Fibroblast of the aortic adventitia (primary cell): ENCODE results near the gene CDKL2. TPM values are rescaled to one million over a fixed set of nuclear protein-coding genes. Genes with fewer than 3 reads are reported as not detected.
A peak's percentile ranks its signal among the peaks of the same experiment; 100 is the strongest.

Source experiments
- DNase-seq: peaks from one replicate; pipeline ENCODE4 v3.0.0-alpha.2; 2010; ENCODE audit warnings: low read depth
- H3K4me3 ChIP-seq: 2 replicates; pipeline ENCODE4 v1.5.1; 2011; ENCODE audit warnings: low read depth, mild to moderate bottlenecking, control low read depth, low read length, moderate library complexity
- total RNA-seq: library from RNA; depleted of rRNA; stranded (reverse); fragments of >200 nt; gene quantifications from 2 replicates; pipeline ENCODE4 v1.2.3, GENCODE V29; 2012; ENCODE audit warnings: low replicate concordance
- TF ChIP-seq, protein P1 (sequence below): IDR thresholded peaks from 2 replicates; pipeline ENCODE4 v1.5.1; 2011; ENCODE audit warnings: mild to moderate bottlenecking, low read length, control low read depth, inconsistent platforms; ENCODE audit not compliant: insufficient read depth

Gene CDKL2
- total RNA-seq, 1 donor, result 1.3 TPM

DNA sequence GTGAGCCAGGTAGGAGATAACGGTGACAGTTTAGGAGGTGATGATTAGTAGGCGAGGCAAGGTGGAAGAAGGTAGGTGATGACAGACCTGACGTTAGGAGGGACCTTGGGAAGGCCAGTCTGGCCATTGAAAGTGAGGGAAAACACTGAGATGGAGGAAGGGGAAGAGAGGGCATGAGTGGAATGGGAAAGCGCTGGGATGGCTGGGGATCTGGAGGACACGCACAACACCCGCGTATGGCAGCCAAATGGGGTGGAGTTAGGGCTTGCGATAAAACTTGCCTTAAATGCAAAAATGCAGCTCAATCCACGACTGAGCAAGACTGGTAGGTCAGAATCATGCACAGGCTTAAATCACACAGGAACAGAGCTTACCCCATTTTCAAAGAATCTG, 605 bp upstream of the CDKL2 start:
- TF ChIP-seq, protein P1, sequence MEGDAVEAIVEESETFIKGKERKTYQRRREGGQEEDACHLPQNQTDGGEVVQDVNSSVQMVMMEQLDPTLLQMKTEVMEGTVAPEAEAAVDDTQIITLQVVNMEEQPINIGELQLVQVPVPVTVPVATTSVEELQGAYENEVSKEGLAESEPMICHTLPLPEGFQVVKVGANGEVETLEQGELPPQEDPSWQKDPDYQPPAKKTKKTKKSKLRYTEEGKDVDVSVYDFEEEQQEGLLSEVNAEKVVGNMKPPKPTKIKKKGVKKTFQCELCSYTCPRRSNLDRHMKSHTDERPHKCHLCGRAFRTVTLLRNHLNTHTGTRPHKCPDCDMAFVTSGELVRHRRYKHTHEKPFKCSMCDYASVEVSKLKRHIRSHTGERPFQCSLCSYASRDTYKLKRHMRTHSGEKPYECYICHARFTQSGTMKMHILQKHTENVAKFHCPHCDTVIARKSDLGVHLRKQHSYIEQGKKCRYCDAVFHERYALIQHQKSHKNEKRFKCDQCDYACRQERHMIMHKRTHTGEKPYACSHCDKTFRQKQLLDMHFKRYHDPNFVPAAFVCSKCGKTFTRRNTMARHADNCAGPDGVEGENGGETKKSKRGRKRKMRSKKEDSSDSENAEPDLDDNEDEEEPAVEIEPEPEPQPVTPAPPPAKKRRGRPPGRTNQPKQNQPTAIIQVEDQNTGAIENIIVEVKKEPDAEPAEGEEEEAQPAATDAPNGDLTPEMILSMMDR, result no peak
- H3K4me3 ChIP-seq, result peak overlapping the region; percentile 79
- no peak for DNase-seq

DNA sequence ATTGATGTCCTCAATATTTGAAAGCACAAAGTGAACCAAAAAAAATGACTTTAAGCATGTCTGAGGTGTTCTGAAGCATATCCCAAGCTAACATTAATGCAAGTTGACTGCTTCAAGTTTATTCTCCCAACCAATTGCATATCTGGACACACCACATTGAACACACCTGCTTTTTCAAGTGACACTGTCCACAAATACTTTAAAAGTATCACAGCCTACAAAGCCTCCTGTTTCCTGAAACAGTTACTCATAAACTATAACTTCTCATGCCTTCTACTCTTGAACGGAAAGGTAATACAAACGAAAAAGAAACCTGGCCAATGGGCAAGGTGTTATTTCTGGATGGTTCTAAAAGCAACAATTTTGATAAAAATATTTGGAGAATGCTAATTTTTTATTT, 1.1 kb downstream of the CDKL2 start:
- TF ChIP-seq, protein P1, result no peak
- no peak for DNase-seq
- H3K4me3 ChIP-seq, result no peak overlapping the region

DNA sequence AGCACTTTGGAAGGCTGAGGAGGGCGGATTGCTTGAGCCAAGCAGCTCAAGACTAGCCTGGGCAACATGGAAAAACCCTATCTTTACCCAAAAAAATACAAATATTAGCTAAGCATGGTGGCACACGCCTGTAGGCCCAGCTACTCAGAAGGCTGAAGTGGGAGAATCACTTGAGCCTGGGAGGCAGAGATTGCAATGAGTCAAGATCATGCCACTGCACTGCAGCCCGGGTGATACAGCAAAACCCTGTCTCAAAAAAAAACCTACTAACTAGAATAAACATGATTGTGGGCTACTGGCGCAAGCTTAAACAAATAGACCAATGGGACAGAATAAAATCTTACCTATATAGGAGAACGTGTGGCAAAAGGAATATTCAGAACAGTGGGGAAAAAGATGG, 7.3 kb downstream of the CDKL2 start:
- TF ChIP-seq, protein P1, result no peak
- DNase-seq, result no peak
- H3K4me3 ChIP-seq, result no peak overlapping the region

DNA sequence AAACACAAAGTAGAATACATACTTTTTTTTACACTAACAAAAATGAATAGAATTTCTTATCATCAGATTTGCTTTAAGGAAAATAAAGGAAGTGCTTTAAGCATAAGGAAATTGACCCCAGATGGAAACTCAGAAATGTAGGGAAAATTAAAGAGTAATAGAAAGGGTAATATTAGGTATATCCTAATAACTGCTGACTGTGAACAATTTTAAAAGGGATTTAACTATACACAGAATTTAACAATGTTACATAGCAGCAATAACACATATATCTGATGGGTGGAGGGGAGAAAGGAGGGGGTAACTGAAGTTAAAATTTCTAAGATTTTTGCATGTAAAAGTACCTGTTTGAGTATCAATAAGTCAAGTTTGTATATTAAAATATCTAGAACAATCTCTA, 8.6 kb downstream of the CDKL2 start:
- H3K4me3 ChIP-seq, result no peak overlapping the region
- DNase-seq, result no peak
- TF ChIP-seq, protein P1, result no peak

DNA sequence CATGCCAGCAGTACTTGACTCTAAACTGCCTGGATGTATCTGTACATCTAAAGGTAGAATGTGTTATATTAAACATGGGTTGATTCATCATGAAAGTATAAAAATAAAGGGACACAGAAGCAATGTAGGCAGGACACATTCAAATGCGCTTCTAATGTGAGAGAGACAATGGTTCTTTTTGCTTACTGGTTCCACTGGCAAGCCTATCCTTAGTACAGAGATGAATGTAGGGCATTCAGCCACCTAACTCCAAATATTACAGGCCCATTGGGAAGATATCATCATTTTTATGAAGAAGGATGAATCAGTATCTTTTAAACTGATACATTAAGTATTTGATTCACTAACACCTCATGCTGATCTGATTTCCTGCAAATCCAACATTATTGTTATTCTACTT, 18.0 kb downstream of the CDKL2 start:
- no peak overlapping the region for H3K4me3 ChIP-seq
- TF ChIP-seq, protein P1, result no peak
- DNase-seq, result no peak

DNA sequence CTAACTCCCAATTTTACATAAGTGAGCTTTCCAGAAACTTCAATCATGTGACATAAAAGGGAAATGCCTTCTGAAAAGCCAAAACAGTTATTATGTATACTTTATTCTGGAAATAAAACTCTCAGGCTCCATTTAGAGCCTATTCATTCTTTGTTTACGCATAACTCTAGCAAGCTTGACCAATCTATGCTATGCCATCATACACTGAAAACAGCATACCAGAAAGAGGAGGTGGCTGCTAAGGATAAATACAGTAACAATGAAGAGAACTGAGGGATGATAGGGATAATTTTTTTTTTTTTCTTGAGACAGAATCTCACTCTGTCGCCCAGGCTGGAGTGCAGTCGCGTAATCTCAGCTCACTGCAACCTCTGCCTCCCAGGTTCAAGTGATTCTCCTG, 24.4 kb downstream of the CDKL2 start:
- TF ChIP-seq, protein P1, result no peak
- H3K4me3 ChIP-seq, result no peak overlapping the region
- DNase-seq, result no peak

DNA sequence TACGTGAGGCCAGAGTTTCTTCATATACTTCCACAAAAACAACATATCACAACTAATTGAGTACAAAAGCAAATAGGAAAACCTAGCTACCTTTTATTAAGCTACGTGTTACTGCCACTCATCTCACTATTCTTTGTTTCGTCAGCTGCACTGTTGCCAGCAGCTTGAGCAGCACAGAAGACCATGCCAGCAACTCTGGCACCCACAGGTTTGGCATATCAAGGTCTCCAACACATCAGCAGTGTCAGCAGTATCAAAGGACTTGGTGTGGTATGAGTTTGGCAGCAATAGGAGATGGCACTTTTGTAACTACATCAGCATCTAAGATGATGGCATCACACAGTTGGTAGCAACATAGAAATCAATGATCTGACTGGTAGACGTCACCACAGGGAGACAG, 30.7 kb downstream of the CDKL2 start:
- no peak for DNase-seq
- no peak overlapping the region for H3K4me3 ChIP-seq
- TF ChIP-seq, protein P1, result no peak
